VCaP (cell line): Measurements from ENCODE around the gene FMNL2.

Experiments used
- H3K27ac ChIP-seq: fragments of 450-650 bp; 2 replicates; pipeline ENCODE4 v1.5.1; 2017
- TF ChIP-seq, protein P1 (sequence below): fragments of 450-650 bp; conservative IDR thresholded peaks from 2 replicates; pipeline ENCODE4 v1.5.1; 2017; ENCODE audit warnings: mild to moderate bottlenecking, moderate library complexity

Gene FMNL2

DNA sequence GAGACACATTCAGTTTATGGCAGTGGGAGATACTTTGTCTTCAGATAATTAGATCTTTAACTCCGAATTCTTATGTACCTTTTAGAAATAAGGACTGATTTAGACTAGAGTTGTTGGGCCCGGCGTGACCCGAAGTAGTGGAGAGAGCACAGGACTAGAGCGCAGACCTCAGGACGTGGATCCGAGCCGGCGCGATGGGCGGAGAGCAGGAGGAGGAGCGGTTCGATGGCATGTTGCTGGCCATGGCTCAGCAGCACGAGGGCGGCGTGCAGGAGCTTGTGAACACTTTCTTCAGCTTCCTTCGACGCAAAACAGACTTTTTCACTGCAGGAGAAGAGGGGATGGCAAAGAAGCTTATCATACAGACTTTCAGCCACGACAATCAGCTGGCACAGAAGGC lies 54.5 kb downstream of the FMNL2 start:
- TF ChIP-seq, protein P1, sequence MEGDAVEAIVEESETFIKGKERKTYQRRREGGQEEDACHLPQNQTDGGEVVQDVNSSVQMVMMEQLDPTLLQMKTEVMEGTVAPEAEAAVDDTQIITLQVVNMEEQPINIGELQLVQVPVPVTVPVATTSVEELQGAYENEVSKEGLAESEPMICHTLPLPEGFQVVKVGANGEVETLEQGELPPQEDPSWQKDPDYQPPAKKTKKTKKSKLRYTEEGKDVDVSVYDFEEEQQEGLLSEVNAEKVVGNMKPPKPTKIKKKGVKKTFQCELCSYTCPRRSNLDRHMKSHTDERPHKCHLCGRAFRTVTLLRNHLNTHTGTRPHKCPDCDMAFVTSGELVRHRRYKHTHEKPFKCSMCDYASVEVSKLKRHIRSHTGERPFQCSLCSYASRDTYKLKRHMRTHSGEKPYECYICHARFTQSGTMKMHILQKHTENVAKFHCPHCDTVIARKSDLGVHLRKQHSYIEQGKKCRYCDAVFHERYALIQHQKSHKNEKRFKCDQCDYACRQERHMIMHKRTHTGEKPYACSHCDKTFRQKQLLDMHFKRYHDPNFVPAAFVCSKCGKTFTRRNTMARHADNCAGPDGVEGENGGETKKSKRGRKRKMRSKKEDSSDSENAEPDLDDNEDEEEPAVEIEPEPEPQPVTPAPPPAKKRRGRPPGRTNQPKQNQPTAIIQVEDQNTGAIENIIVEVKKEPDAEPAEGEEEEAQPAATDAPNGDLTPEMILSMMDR: no peak
- H3K27ac ChIP-seq: no peak overlapping the region

DNA sequence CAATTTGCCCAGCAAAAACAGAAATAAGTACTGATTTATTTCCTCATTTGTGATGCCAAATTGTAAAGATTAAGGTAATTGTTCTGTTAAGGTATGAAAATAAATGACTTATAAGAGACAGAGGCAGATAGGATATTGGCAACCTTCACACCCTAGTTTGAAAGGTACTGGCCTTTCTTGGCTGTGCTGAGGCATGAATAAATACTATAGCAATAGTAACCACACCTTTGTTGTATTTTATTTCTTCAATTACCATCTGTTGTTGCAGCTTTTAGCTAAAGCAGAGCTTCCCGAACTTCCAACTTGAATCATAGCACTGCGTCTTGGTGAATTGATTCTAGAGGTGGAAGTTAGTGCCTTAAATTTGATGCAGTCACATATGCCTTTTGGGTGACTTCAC lies 55.9 kb downstream of the FMNL2 start:
- TF ChIP-seq, protein P1: no peak
- H3K27ac ChIP-seq: no peak overlapping the region

GRCh38 chr2:152391318-152391717 lies 56.3 kb downstream of the FMNL2 start:
- TF ChIP-seq, protein P1: no peak

GRCh38 chr2:152393377-152393776 lies 58.4 kb downstream of the FMNL2 start:
- TF ChIP-seq, protein P1: no peak
- H3K27ac ChIP-seq: no peak overlapping the region

More at GRCh38 chr2:152391318-152391717, 56.3 kb downstream of the FMNL2 start:
- H3K27ac ChIP-seq: no peak overlapping the region

GRCh38 chr2:152394326-152394725 lies 59.4 kb downstream of the FMNL2 start:
- TF ChIP-seq, protein P1: no peak
- no peak overlapping the region for H3K27ac ChIP-seq

GRCh38 chr2:152395103-152395502 lies 60.1 kb downstream of the FMNL2 start:
- H3K27ac ChIP-seq: no peak overlapping the region
- TF ChIP-seq, protein P1: no peak

DNA sequence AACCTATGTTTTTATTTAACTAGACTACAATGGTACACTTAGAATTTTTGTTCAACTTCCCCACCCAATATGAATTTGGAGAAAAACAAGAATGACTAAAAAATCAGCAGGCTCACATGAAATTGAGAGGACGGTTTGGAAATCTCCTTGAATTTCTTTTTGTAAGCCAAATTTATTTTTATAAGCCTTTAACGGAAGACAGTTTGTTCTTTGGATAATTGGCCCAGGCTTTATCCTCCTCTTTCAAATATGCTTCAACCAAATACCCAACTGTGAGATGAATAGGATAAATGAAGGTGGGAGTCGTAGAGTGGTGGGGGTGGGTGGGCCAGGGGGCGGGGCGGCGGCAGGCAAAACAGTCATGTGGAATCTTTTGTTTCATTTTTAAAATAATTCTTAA lies 60.6 kb downstream of the FMNL2 start:
- no peak overlapping the region for H3K27ac ChIP-seq
- TF ChIP-seq, protein P1: no peak
